Heart left ventricle (tissue), 13 donors: Measurements from ENCODE around the gene DDN.

ENCODE experiments used
- CTCF ChIP-seq, 12 donors: fragments of 200-600 bp; sonication (generic) in 4 of 12; IDR thresholded peaks; one replicate each; pipeline versions ENCODE4 v1.5.0 to v1.8.0; 2018 to 2022; ENCODE audit warnings: antibody characterized with exemption in 12 of 12, mild to moderate bottlenecking in 5 of 12
- POLR2A ChIP-seq, 2 donors: fragments of 450-650 bp; IDR thresholded peaks; one replicate each; pipeline ENCODE4 v1.6.1; 2017; ENCODE audit warnings: antibody characterized with exemption in 2 of 2, mild to moderate bottlenecking in 2 of 2, moderate library complexity in 2 of 2
- donor health status: ischemic (EF 13 %, LVEDD 7.1; RV severe dilation, severe dysfunction).
- donor health status: DM: no; HTN: yes; CAD: no.
- donor health status: DM: no; HTN: no; CAD: no.
- donor health status: ischemic (EF 25% LVEDD 6.9; RV normal size, moderate dysfunction).
- donor health status: ischemic (EF 25% LVEDD 5.7; RV mildly dilated, moderate dysfunction).
- donor health status: ischemic (EF 35%, LVEDD 5.7; RV mildly dilated, moderate dysfunction).
- donor health status: nonischemic (EF 11% LVEDD 7.7; RV severe dilation, severe dysfunction).
- donor health status: DM: yes; HTN: yes; CAD: no.
- donor health status: PGD.
- donor health status: ischemic (EF 29% LVEDD 5.4; RV normal size, mild dysfunction).
- donor health status: nonischemic (EF 23%, LVEDD 6.1; RV moderate dilation, normal function).

DNA sequence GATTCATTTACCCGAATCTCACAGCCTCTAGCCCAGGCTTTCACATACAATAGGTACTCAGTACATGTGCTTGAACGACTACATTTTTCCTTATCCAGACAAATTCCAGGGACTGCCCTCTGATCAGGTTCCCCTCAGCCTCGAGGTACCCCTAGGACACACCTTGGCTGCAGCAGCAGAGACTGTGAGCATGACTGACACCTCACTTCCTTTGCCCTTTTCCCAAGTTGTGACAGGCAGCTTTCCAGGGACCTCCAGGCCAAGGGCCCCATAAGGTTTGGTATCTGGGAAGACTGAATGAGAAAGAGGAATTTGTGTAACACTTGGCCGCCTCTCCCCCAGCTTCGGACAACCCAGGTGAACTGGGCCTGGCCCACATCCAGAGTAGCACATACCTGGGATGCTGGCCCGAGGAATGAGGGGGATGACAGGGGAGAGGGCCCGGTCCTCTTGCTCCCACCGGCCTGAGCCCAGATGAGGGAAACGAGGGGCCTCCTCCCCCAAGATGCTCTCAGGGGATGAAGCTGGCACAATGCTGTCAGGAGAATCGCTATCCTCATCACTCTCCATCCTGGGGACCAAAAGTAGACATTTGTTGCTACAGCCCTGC, 29.6 kb upstream of the DDN start:
- TF ChIP-seq CTCF (IDR thresholded peaks at IDR 0.05) (no peak), POLR2A (IDR thresholded peaks at IDR 0.05) (no peak)
